SK-N-SH treated with all-trans-retinoic acid at 6 μM for 48 hours (cell line): ENCODE measurements around the gene SMIM41.
A peak's percentile ranks its signal among the peaks of the same experiment; 100 is the strongest.

Source experiments
- ATAC-seq: fragments of 200-7000 bp; cut with Tn5 transposase; 3 replicates; pipeline ENCODE4 v1.9.1; 2020; ENCODE audit warnings: mild to moderate bottlenecking, moderate library complexity
- ARNTL ChIP-seq: fragments of 450-650 bp; formaldehyde crosslinking; IDR thresholded peaks from 2 replicates; pipeline ENCODE4 v1.5.0; 2020; ENCODE audit warnings: low read depth, mild to moderate bottlenecking, moderate library complexity, borderline replicate concordance
- BACH2 ChIP-seq: fragments of 250-450 bp; sonication (Bioruptor Pico); IDR thresholded peaks from 2 replicates; pipeline ENCODE4 v1.9.0; 2021; ENCODE audit warnings: mild to moderate bottlenecking, borderline replicate concordance
- CREB5 ChIP-seq: fragments of 250-450 bp; sonication (Bioruptor Pico); IDR thresholded peaks from 2 replicates; pipeline ENCODE4 v1.5.1; 2020; ENCODE audit warnings: low read depth, mild to moderate bottlenecking, moderate library complexity
- CSDC2 ChIP-seq: fragments of 250-450 bp; sonication (Bioruptor Pico); IDR thresholded peaks from 2 replicates; pipeline ENCODE4 v1.5.0; 2020; ENCODE audit warnings: mild to moderate bottlenecking, moderate library complexity
- ESRRG ChIP-seq: fragments of 250-450 bp; sonication (Bioruptor Pico); IDR thresholded peaks from 2 replicates; pipeline ENCODE4 v1.6.1; 2021; ENCODE audit warnings: mild to moderate bottlenecking
- GLIS3 ChIP-seq: fragments of 250-450 bp; sonication (Bioruptor Pico); IDR thresholded peaks from 2 replicates; pipeline ENCODE4 v1.5.0; 2020; ENCODE audit warnings: mild to moderate bottlenecking, moderate library complexity
- ISL1 ChIP-seq: fragments of 250-450 bp; sonication (Bioruptor Pico); IDR thresholded peaks from 2 replicates; pipeline ENCODE4 v2.1.2; 2022; ENCODE audit warnings: mild to moderate bottlenecking, moderate library complexity
- OSR1 ChIP-seq: fragments of 250-450 bp; sonication (Bioruptor Pico); IDR thresholded peaks from 2 replicates; pipeline ENCODE4 v1.8.0; 2022; ENCODE audit warnings: moderate library complexity, mild to moderate bottlenecking, inconsistent platforms
- PATZ1 ChIP-seq: fragments of 250-450 bp; sonication (Bioruptor Pico); IDR thresholded peaks from 2 replicates; pipeline ENCODE4 v1.8.0; 2020; ENCODE audit warnings: mild to moderate bottlenecking, moderate library complexity, borderline replicate concordance
- POU6F1 ChIP-seq: fragments of 250-450 bp; sonication (Bioruptor Pico); IDR thresholded peaks from 2 replicates; pipeline ENCODE4 v1.8.0; 2021; ENCODE audit warnings: low read depth, mild to moderate bottlenecking, moderate library complexity, borderline replicate concordance
- PPARA ChIP-seq: fragments of 250-450 bp; sonication (Bioruptor Pico); IDR thresholded peaks from 2 replicates; pipeline ENCODE4 v1.5.0; 2020; ENCODE audit warnings: mild to moderate bottlenecking, borderline replicate concordance
- RARB ChIP-seq: fragments of 250-450 bp; sonication (Bioruptor Pico); IDR thresholded peaks from 2 replicates; pipeline ENCODE4 v1.8.0; 2021; ENCODE audit warnings: mild to moderate bottlenecking, moderate library complexity
- SNAI2 ChIP-seq: fragments of 250-450 bp; sonication (Bioruptor Pico); IDR thresholded peaks from 2 replicates; pipeline ENCODE4 v1.5.0; 2020; ENCODE audit warnings: mild to moderate bottlenecking, moderate library complexity
- TCF4 ChIP-seq: fragments of 250-450 bp; sonication (Bioruptor Pico); IDR thresholded peaks from 2 replicates; pipeline ENCODE4 v1.8.0; 2021; ENCODE audit warnings: mild to moderate bottlenecking, moderate library complexity, borderline replicate concordance
- TOX ChIP-seq: fragments of 250-450 bp; sonication (Bioruptor Pico); IDR thresholded peaks from 2 replicates; pipeline ENCODE4 v1.8.0; 2021; ENCODE audit warnings: mild to moderate bottlenecking, moderate library complexity, borderline replicate concordance
- TSHZ2 ChIP-seq: fragments of 250-450 bp; sonication (Bioruptor Pico); IDR thresholded peaks from 2 replicates; pipeline ENCODE4 v1.5.0; 2020; ENCODE audit warnings: mild to moderate bottlenecking, moderate library complexity
- ZC3H10 ChIP-seq: fragments of 250-450 bp; sonication (Bioruptor Pico); IDR thresholded peaks from 2 replicates; pipeline ENCODE4 v1.5.1; 2021; ENCODE audit warnings: mild to moderate bottlenecking, moderate library complexity
- ZFP3 ChIP-seq: fragments of 250-450 bp; sonication (Bioruptor Pico); IDR thresholded peaks from 2 replicates; pipeline ENCODE4 v1.5.0; 2020; ENCODE audit warnings: mild to moderate bottlenecking, moderate library complexity
- ZFP30 ChIP-seq: fragments of 450-650 bp; formaldehyde crosslinking; IDR thresholded peaks from 2 replicates; pipeline ENCODE4 v1.5.0; 2022; ENCODE audit warnings: mild to moderate bottlenecking, moderate library complexity
- ZNF565 ChIP-seq: fragments of 450-650 bp; formaldehyde crosslinking; conservative IDR thresholded peaks from 2 replicates; pipeline ENCODE4 v1.5.0; 2020; ENCODE audit warnings: low read depth, mild to moderate bottlenecking, moderate library complexity
- ZNF70 ChIP-seq: fragments of 450-650 bp; formaldehyde crosslinking; IDR thresholded peaks from 2 replicates; pipeline ENCODE4 v1.5.0; 2020; ENCODE audit warnings: mild to moderate bottlenecking, moderate library complexity
- ZNF8 ChIP-seq: fragments of 450-650 bp; formaldehyde crosslinking; IDR thresholded peaks from 2 replicates; pipeline ENCODE4 v1.5.0; 2020; ENCODE audit warnings: mild to moderate bottlenecking, moderate library complexity

The SMIM41 gene

GRCh38 chr12:52059582-52060497, 19.7 kb upstream of the SMIM41 start (continued):
- TF ChIP-seq TSHZ2 (no peak), ZFP3 (CRISPR knock-in tag) (no peak), TOX (CRISPR knock-in tag) (no peak), SNAI2 (CRISPR knock-in tag) (no peak), CSDC2 (CRISPR knock-in tag) (no peak), RARB (CRISPR knock-in tag) (no peak), PATZ1 (CRISPR knock-in tag) (peak; percentile 36; the same call in 1 of the 2 replicates), TCF4 (CRISPR knock-in tag) (no peak), PPARA (CRISPR knock-in tag) (no peak), ZC3H10 (no peak), OSR1 (CRISPR knock-in tag) (no peak), ISL1 (CRISPR knock-in tag) (no peak), ZNF8 (CRISPR knock-in tag) (no peak)

GRCh38 chr12:52060498-52061177, 18.9 kb upstream of the SMIM41 start:
- ATAC-seq: peak; percentile 3
- TF ChIP-seq TSHZ2 (no peak), ARNTL (CRISPR knock-in tag) (no peak), POU6F1 (no peak), ZNF70 (no peak), BACH2 (CRISPR knock-in tag) (no peak), ISL1 (CRISPR knock-in tag) (no peak), GLIS3 (CRISPR knock-in tag) (no peak), RARB (CRISPR knock-in tag) (no peak), ZNF565 (no peak), ZNF8 (CRISPR knock-in tag) (no peak), ZFP30 (CRISPR knock-in tag) (no peak), OSR1 (CRISPR knock-in tag) (no peak), CREB5 (no peak), ZC3H10 (no peak), PATZ1 (CRISPR knock-in tag) (no peak), SNAI2 (CRISPR knock-in tag) (no peak), TCF4 (CRISPR knock-in tag) (no peak), ESRRG (CRISPR knock-in tag) (no peak), PPARA (CRISPR knock-in tag) (no peak)
